ENCODE measurements around the gene USP19.

Gene USP19

GRCh38 chr3:49104427-49105291 is 16.0 kb downstream of the USP19 start, which contains the start of gene QARS1:
TSS of gene QARS1 (minus strand) at chr3:49104757. CDS start at chr3:49104733, 24 bp downstream.
- DNase-seq (ENCODE audit: low read depth): peak; percentile 80

GRCh38 chr3:49104052-49104426 is 16.6 kb downstream of the USP19 start:
- DNase-seq (ENCODE audit: low read depth): no peak

DNA sequence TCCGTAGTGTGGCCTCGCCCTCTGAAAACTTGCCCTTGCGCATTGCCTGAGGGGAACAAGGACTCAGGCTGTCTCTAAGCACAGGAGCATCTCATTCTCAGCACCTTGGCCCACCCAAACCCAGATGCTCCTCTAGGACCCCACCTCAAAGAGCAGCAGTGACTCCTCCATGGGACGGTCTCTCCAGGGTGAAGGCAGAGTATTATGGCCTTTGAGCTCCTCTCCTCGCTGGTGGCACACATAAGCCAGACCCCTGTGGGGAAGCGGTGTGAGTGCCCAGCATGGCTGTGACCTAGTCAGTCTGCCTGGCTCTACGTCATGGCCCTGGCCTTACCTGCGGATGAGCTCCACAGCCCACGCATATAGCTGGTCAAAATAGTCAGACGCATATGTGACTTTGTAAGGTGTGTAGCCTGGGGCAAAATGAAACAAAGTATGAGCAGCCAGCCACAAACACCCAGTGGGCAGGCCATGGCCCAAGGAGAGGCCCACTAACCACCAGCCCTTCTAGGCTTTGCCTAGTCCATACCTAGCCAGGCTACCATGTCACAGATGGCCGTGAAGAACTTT is 20.5 kb downstream of the USP19 start:
- DNase-seq (ENCODE audit: low read depth): no peak

GRCh38 chr3:49098910-49099630 is 21.6 kb downstream of the USP19 start:
- DNase-seq (ENCODE audit: low read depth): no peak

- DNase-seq (ENCODE audit: low read depth): no peak
Observed at GRCh38 chr3:49098429-49098828, 22.2 kb downstream of the USP19 start.

DNA sequence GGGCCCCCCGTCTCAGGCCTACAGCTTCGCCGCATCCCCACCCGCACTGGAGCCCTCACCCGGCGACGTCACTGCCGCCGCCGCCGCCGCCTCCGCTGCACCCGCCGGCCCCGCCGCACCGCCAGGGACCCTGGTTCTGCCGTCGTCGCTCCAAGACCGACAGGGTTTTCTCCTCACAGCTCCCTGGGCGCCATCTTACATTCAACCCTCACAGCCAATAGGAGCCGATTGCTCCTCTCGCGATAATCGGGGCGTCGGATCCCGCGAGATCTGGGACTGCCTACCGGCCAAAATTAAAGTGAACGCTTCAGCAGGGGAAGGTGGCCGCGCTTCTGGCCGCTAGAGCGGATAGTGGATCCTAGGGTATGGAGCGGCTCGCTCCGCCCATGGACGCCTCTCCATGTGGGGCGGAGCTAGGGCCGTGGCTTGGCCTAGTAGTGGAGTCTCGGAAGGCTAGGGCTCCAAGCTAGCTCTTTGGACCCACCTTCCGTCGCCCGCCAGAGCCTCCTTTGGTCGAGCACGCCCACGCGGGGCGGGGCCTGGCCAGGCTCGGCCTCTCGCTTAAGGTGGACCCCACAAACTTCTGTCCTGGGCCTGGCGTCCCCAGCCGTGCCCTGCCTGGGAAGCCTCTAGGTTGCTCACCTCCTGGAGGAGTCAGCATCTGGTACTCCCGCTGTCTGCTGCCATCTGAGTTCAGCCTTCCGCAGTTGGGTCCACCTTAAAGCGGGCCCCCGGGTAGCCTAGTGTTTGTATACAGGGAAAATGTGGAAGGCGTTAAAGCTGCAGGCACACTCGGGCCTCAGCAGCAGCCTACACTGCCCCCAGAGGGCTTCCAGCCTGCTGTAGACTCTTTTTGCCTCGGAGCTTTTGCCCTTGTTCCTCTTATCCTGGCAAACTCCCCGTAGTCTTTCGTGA is 26.5 kb downstream of the USP19 start, which contains the start of gene QRICH1:
TSS of gene QRICH1 (minus strand) at position 219 of the 915 bp plus-strand sequence. CDS start 17,054 bp downstream, outside the sequence.
- peak; percentile 88 for DNase-seq (ENCODE audit: low read depth)

- DNase-seq (ENCODE audit: low read depth): peak; percentile 60
Observed at GRCh38 chr3:49092938-49093852, 27.4 kb downstream of the USP19 start.

DNA sequence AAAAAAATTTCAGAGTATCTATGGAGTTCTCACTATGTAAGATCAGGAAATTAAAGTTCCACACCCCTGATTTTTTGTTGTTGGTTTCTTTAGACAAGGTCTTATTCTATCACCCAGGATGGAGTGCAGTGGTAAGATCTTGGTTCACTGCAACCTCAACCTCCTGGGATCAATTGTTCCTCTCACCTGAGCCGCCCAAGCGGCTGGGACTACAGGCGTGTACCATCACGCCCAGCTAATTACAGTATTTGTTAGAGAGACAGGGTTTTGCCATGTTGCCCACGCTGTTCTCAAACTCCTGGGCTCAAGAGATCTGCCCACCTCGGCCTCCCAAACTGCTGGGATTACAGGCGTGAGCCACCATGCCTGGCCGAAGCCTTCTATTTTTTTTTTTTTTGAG is 39.2 kb downstream of the USP19 start:
- DNase-seq (ENCODE audit: low read depth): no peak

- no peak for DNase-seq (ENCODE audit: low read depth)
Observed at GRCh38 chr3:49079270-49079669, 41.4 kb downstream of the USP19 start.

DNA sequence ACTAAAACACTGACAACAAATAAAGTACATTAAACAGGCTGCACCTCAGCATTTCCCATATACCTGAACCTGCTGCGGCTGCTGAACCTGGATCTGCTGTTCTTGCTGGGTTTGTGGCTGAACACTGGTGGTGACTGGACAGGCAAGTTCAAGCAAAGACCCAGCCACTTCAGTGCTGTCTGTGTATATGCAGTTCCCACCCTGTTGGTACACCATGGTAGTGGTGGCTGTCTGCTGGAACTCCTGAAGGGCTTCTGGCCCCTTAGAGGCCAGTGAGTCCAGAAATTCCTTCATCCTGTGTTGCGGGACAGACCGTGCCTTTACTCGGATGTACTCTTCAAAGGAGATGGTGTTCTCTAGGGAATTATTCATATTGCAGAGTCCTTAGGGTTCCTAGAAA is 44.0 kb downstream of the USP19 start:
- DNase-seq (ENCODE audit: low read depth): no peak

- no peak for DNase-seq (ENCODE audit: low read depth)
Observed at GRCh38 chr3:49076116-49076515, 44.5 kb downstream of the USP19 start.
